Activated CD4-positive, alpha-beta T cell treated with anti-CD3 and anti-CD28 coated beads, Interleukin-2, amount 10 ng/mL, durations not matched to agents 24 days and 14 days (primary cell): Measurements from ENCODE around the gene TRPM5. TPM values are rescaled to one million over a fixed set of nuclear protein-coding genes. Genes with fewer than 3 reads are reported as not detected.
A peak's percentile ranks its signal among the peaks of the same experiment; 100 is the strongest.

Experiments
- DNase-seq: peaks from one replicate; pipeline ENCODE4 v3.0.0; 2022
- H3K27ac Mint-ChIP-seq: one replicate; pipeline ENCODE4 v1.8.0; 2022; ENCODE audit warnings: mild to moderate bottlenecking, mixed read lengths
- H3K27me3 Mint-ChIP-seq: one replicate; pipeline ENCODE4 v1.8.0; 2022; ENCODE audit warnings: mixed read lengths
- H3K36me3 Mint-ChIP-seq: one replicate; pipeline ENCODE4 v1.8.0; 2022; ENCODE audit warnings: low read depth, mild to moderate bottlenecking, mixed read lengths
- H3K4me1 Mint-ChIP-seq: one replicate; pipeline ENCODE4 v1.8.0; 2021; ENCODE audit warnings: mixed read lengths
- H3K4me3 Mint-ChIP-seq: one replicate; pipeline ENCODE4 v1.8.0; 2022; ENCODE audit warnings: mild to moderate bottlenecking, moderate library complexity, mixed read lengths
- H3K9me3 Mint-ChIP-seq: one replicate; pipeline ENCODE4 v1.8.0; 2021; ENCODE audit warnings: mixed read lengths
- intact Hi-C: fragments of 100-400 bp; cut with micrococcal nuclease; formaldehyde crosslinking; loops from one replicate; pipeline ENCODE4 v1.15.1; 2023
- total RNA-seq: library from RNA; stranded (reverse); gene quantifications from 2 replicates; pipeline ENCODE4 v1.2.3, GENCODE V29; 2022

The TRPM5 gene
- total RNA-seq, 1 donor from 2014 or later, result not detected

- Mint-ChIP-seq H3K27me3 (peaks cover 19% of the 10 kb centered on the region), H3K9me3 (no peaks in the 10 kb centered on the region), H3K4me1 (peaks cover 13% of the 10 kb centered on the region), H3K36me3 (no peaks in the 10 kb centered on the region), H3K27ac (peak within 1 kb of the TSS; percentile 64), H3K4me3 (peak within 1 kb of the TSS; percentile 91)
- DNase-seq, result peak; percentile 90
- intact Hi-C loops, result loop anchor here (1.0 to 5.0 kb wide), 4 partner anchors 45 to 442 kb away; partner anchors contain the start of genes CD81, CDKN1C and TSSC4
Observed at GRCh38 chr11:2444821-2445745, 769 bp upstream of the TRPM5 start, which contains the start of gene KCNQ1. TSS of gene KCNQ1 (plus strand) at chr11:2445008. CDS start at chr11:2445099, 91 bp downstream.

GRCh38 chr11:2443406-2443805 lies 908 bp downstream of the TRPM5 start:
- no peak for DNase-seq
- H3K36me3 Mint-ChIP-seq, result no peaks in the 10 kb centered on the region
- H3K27ac Mint-ChIP-seq, result no peak overlapping the region
- H3K27me3 Mint-ChIP-seq, result peaks cover 30% of the 10 kb centered on the region
- H3K9me3 Mint-ChIP-seq, result no peaks in the 10 kb centered on the region
- peak overlapping the region; percentile 43 for H3K4me3 Mint-ChIP-seq
- intact Hi-C loops, result loop anchor here (5.0 kb wide), 2 partner anchors 89 to 444 kb away; partner anchors contain the start of gene CDKN1C
- peaks cover 13% of the 10 kb centered on the region for H3K4me1 Mint-ChIP-seq

- H3K4me1 Mint-ChIP-seq, result peaks cover 12% of the 10 kb centered on the region
- no peaks in the 10 kb centered on the region for H3K9me3 Mint-ChIP-seq
- DNase-seq, result no peak
- H3K27ac Mint-ChIP-seq, result no peak overlapping the region
- peaks cover 34% of the 10 kb centered on the region for H3K27me3 Mint-ChIP-seq
- no peaks in the 10 kb centered on the region for H3K36me3 Mint-ChIP-seq
- no peak overlapping the region for H3K4me3 Mint-ChIP-seq
- intact Hi-C loops, result loop anchor here (5.0 kb wide), 2 partner anchors 90 to 445 kb away; partner anchors contain the start of gene CDKN1C
Observed at GRCh38 chr11:2442589-2442988, 1.7 kb downstream of the TRPM5 start.

- Mint-ChIP-seq H3K4me3 (no peak overlapping the region), H3K27ac (no peak overlapping the region), H3K9me3 (no peaks in the 10 kb centered on the region), H3K36me3 (no peaks in the 10 kb centered on the region), H3K27me3 (peaks cover 37% of the 10 kb centered on the region), H3K4me1 (peaks cover 4% of the 10 kb centered on the region)
- DNase-seq, result no peak
- intact Hi-C loops, result loop anchor here (5.0 kb wide), 2 partner anchors 91 to 446 kb away; partner anchors contain the start of gene CDKN1C
Observed at GRCh38 chr11:2441171-2441570, 3.1 kb downstream of the TRPM5 start.

GRCh38 chr11:2440646-2441045 lies 3.7 kb downstream of the TRPM5 start:
- intact Hi-C loops, result loop anchor here (5.0 kb wide), 2 partner anchors 92 to 447 kb away; partner anchors contain the start of gene CDKN1C
- Mint-ChIP-seq H3K4me3 (no peak overlapping the region), H3K27me3 (peaks cover 37% of the 10 kb centered on the region), H3K4me1 (peaks cover 3% of the 10 kb centered on the region), H3K9me3 (no peaks in the 10 kb centered on the region), H3K36me3 (no peaks in the 10 kb centered on the region), H3K27ac (no peak overlapping the region)
- DNase-seq, result no peak

- intact Hi-C loops, result loop anchor here (5.0 kb wide), 2 partner anchors 92 to 447 kb away; partner anchors contain the start of gene CDKN1C
- H3K9me3 Mint-ChIP-seq, result no peaks in the 10 kb centered on the region
- no peak overlapping the region for H3K4me3 Mint-ChIP-seq
- H3K4me1 Mint-ChIP-seq, result no peaks in the 10 kb centered on the region
- no peak overlapping the region for H3K27ac Mint-ChIP-seq
- DNase-seq, result no peak
- no peaks in the 10 kb centered on the region for H3K36me3 Mint-ChIP-seq
- peaks cover 35% of the 10 kb centered on the region for H3K27me3 Mint-ChIP-seq
Observed at GRCh38 chr11:2439820-2440219, 4.5 kb downstream of the TRPM5 start.

- DNase-seq, result no peak
- H3K4me3 Mint-ChIP-seq, result no peak overlapping the region
- H3K27ac Mint-ChIP-seq, result no peak overlapping the region
- H3K36me3 Mint-ChIP-seq, result no peaks in the 10 kb centered on the region
- no peaks in the 10 kb centered on the region for H3K9me3 Mint-ChIP-seq
- H3K4me1 Mint-ChIP-seq, result no peaks in the 10 kb centered on the region
- intact Hi-C loops, result no loop called here
- H3K27me3 Mint-ChIP-seq, result peaks cover 24% of the 10 kb centered on the region
Observed at GRCh38 chr11:2437516-2437915, 6.8 kb downstream of the TRPM5 start.

- H3K9me3 Mint-ChIP-seq, result no peaks in the 10 kb centered on the region
- DNase-seq, result no peak
- intact Hi-C loops, result no loop called here
- no peak overlapping the region for H3K27ac Mint-ChIP-seq
- peaks cover 18% of the 10 kb centered on the region for H3K27me3 Mint-ChIP-seq
- no peaks in the 10 kb centered on the region for H3K4me1 Mint-ChIP-seq
- no peak overlapping the region for H3K4me3 Mint-ChIP-seq
- H3K36me3 Mint-ChIP-seq, result no peaks in the 10 kb centered on the region
Observed at GRCh38 chr11:2436521-2437031, 7.7 kb downstream of the TRPM5 start.

- no peak for DNase-seq
Observed at GRCh38 chr11:2436013-2436520, 8.2 kb downstream of the TRPM5 start.

GRCh38 chr11:2435288-2436012 lies 8.9 kb downstream of the TRPM5 start:
- Mint-ChIP-seq H3K4me3 (no peak overlapping the region), H3K36me3 (no peaks in the 10 kb centered on the region), H3K4me1 (no peaks in the 10 kb centered on the region), H3K27me3 (peaks cover 18% of the 10 kb centered on the region), H3K9me3 (no peaks in the 10 kb centered on the region), H3K27ac (no peak overlapping the region)
- DNase-seq, result no peak
- intact Hi-C loops, result no loop called here

More at GRCh38 chr11:2436013-2436520, 8.2 kb downstream of the TRPM5 start:
- Mint-ChIP-seq H3K9me3 (no peaks in the 10 kb centered on the region), H3K36me3 (no peaks in the 10 kb centered on the region), H3K27ac (no peak overlapping the region), H3K27me3 (peaks cover 18% of the 10 kb centered on the region), H3K4me1 (no peaks in the 10 kb centered on the region), H3K4me3 (no peak overlapping the region)
- intact Hi-C loops, result no loop called here

GRCh38 chr11:2434506-2435255 lies 9.6 kb downstream of the TRPM5 start:
- peaks cover 16% of the 10 kb centered on the region for H3K27me3 Mint-ChIP-seq
- intact Hi-C loops, result no loop called here
- no peaks in the 10 kb centered on the region for H3K36me3 Mint-ChIP-seq
- H3K27ac Mint-ChIP-seq, result no peak overlapping the region
- H3K4me1 Mint-ChIP-seq, result no peaks in the 10 kb centered on the region
- no peak for DNase-seq
- H3K4me3 Mint-ChIP-seq, result no peak overlapping the region
- no peaks in the 10 kb centered on the region for H3K9me3 Mint-ChIP-seq

GRCh38 chr11:2434008-2434407 lies 10.3 kb downstream of the TRPM5 start:
- intact Hi-C loops, result no loop called here
- Mint-ChIP-seq H3K4me3 (no peak overlapping the region), H3K9me3 (no peaks in the 10 kb centered on the region), H3K4me1 (no peaks in the 10 kb centered on the region), H3K36me3 (no peaks in the 10 kb centered on the region), H3K27me3 (peaks cover 12% of the 10 kb centered on the region), H3K27ac (no peak overlapping the region)
- DNase-seq, result no peak
